Astrocyte (in vitro differentiated cells and primary cell): ENCODE data around the gene FOXL3.

ENCODE experiments used
- CTCF ChIP-seq: IDR thresholded peaks from 2 replicates; pipeline ENCODE4 v1.5.1; 2011; ENCODE audit warnings: low read depth, mild to moderate bottlenecking, inconsistent platforms, low read length, moderate library complexity; ENCODE audit not compliant: insufficient read depth
- EZH2 ChIP-seq: IDR thresholded peaks from 2 replicates; pipeline ENCODE4 v1.6.1; 2012; ENCODE audit warnings: mild to moderate bottlenecking, low read length, inconsistent platforms; ENCODE audit not compliant: insufficient read depth

- TF ChIP-seq CTCF (no peak), EZH2 (no peak)
These were observed 43.4 kb downstream of the FOXL3 start for GRCh38 chr7:333393-333764.
